NT2/D1 (cell line): ENCODE results near the gene SKAP1.

ENCODE experiments used
- DNase-seq: peaks from one replicate; pipeline ENCODE4 v3.0.0-alpha.2; 2011; ENCODE audit warnings: low read depth, low spot score
- H3K27me3 ChIP-seq: 2 replicates; pipeline ENCODE4 v1.6.0; 2011; ENCODE audit warnings: mild to moderate bottlenecking; ENCODE audit not compliant: insufficient read length, insufficient read depth
- H3K36me3 ChIP-seq: 2 replicates; pipeline ENCODE4 v1.6.1; 2011; ENCODE audit warnings: mild to moderate bottlenecking, low read length, mixed read lengths; ENCODE audit not compliant: insufficient read depth, insufficient read length
- H3K4me1 ChIP-seq: 2 replicates; pipeline ENCODE4 v1.5.1; 2011; ENCODE audit not compliant: insufficient read depth, insufficient read length
- H3K4me3 ChIP-seq: 2 replicates; pipeline ENCODE4 v1.5.1; 2011; ENCODE audit warnings: low read depth; ENCODE audit not compliant: insufficient read length
- H3K9ac ChIP-seq: 2 replicates; pipeline ENCODE4 v1.6.0; 2011; ENCODE audit warnings: low read depth; ENCODE audit not compliant: insufficient read length
- H3K9me3 ChIP-seq: 2 replicates; pipeline ENCODE4 v1.5.1; 2011; ENCODE audit warnings: mild to moderate bottlenecking, low read length; ENCODE audit not compliant: insufficient read depth
- SUZ12 ChIP-seq: IDR thresholded peaks from 2 replicates; pipeline ENCODE4 v1.6.1; 2011; ENCODE audit not compliant: insufficient read length, insufficient read depth; ENCODE audit errors: extremely low read depth
- YY1 ChIP-seq: IDR thresholded peaks from 2 replicates; pipeline ENCODE4 v1.6.1; 2011; ENCODE audit not compliant: insufficient read length, insufficient read depth
- ZNF274 ChIP-seq: IDR thresholded peaks from 2 replicates; pipeline ENCODE4 v1.6.1; 2011; ENCODE audit warnings: mild to moderate bottlenecking, low read depth, low read length

SKAP1 gene

GRCh38 chr17:48314716-48315115, 115.3 kb downstream of the SKAP1 start:
- Histone ChIP-seq H3K4me1 (no peaks in the 10 kb centered on the region), H3K4me3 (no peak overlapping the region), H3K27me3 (peaks cover 17% of the 10 kb centered on the region), H3K9me3 (no peaks in the 10 kb centered on the region), H3K9ac (no peak overlapping the region), H3K36me3 (no peaks in the 10 kb centered on the region)
- TF ChIP-seq ZNF274 (no peak), YY1 (no peak), SUZ12 (no peak)
- no peak for DNase-seq

DNA sequence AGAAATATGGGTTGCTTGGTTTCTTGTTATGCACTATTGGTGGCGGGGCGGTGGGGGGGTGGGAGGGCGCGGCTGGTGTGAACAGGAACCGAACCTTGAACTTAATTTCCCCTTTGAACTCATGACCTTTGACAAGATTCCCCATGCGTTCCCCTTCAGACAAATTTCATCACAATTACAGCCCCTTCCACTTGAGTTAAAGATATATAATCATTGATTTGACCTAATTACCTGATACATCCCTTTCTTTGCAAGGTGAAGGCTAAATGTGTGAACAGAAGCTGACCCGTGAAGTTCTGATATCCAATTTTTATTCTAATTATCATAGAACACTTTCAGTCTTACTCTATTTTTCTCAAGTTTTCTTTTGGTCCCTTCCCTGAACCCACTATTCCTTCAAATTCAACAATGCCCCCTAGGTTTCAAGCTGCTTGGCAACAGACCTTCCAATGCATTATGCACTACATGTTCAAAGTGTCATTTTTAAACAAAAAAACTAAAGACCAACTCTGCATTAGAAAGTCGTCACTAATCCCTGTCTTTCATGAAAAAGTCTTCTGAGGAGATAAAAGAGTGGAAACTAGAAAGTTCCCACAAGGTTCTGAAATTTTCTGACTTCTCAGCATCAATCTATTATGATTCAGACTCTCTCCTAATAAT, 116.8 kb downstream of the SKAP1 start:
- no peaks in the 10 kb centered on the region for H3K36me3 ChIP-seq
- H3K4me1 ChIP-seq: no peaks in the 10 kb centered on the region
- H3K9me3 ChIP-seq: no peaks in the 10 kb centered on the region
- peaks cover 23% of the 10 kb centered on the region for H3K27me3 ChIP-seq
- no peak for DNase-seq
- no peak overlapping the region for H3K9ac ChIP-seq
- TF ChIP-seq SUZ12 (no peak), YY1 (no peak), ZNF274 (no peak)
- H3K4me3 ChIP-seq: no peak overlapping the region

DNA sequence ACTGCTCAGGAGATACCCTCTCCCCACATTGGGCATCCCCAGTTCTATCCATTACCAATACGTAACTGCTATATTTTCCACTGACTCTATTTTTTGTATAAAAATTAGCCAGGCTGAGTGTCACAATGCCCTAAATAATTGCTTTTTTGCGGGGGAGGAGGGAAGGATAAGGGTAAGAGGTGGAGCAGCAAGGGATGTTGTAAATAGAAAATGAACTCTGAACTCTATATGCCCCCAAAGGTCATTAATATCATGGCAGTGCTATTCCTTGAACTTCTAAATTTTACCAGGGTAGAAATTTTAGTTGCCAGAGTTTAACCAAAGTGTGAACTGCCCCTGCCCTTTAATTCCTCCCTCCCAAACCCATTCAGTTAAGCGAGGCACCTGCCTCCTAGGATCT, 118.7 kb downstream of the SKAP1 start:
- no peak for DNase-seq

DNA sequence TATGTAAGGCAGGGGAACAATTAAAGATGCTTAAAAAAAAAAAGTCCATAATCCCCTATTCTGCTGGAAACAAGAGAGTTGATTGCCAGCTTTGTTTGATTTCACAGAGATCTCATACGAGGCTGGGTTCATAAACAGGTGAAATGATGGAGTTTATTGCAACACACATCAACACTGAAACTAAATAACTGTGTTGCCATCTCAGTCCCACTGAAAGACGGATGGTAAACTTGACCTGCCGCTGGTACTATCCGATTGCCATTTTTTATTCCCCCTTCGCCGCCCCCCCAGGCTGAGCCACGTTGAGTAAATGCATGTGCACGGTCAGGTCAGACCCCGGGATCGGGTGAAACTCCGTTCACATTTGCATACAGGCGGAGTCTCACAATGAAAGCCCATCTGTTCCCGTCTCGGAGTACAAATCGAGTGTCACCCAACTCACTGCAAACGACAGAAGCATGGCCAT, 119.2 kb downstream of the SKAP1 start:
- Histone ChIP-seq H3K27me3 (peaks cover 23% of the 10 kb centered on the region), H3K4me1 (no peaks in the 10 kb centered on the region), H3K9me3 (no peaks in the 10 kb centered on the region), H3K9ac (no peak overlapping the region), H3K36me3 (no peaks in the 10 kb centered on the region), H3K4me3 (no peak overlapping the region)
- TF ChIP-seq YY1 (no peak), ZNF274 (no peak), SUZ12 (no peak)
- DNase-seq: no peak

More for the DNA sequence above, 118.7 kb downstream of the SKAP1 start:
- Histone ChIP-seq H3K4me3 (no peak overlapping the region), H3K4me1 (no peaks in the 10 kb centered on the region), H3K9me3 (no peaks in the 10 kb centered on the region), H3K9ac (no peak overlapping the region), H3K27me3 (peaks cover 23% of the 10 kb centered on the region), H3K36me3 (no peaks in the 10 kb centered on the region)
- TF ChIP-seq SUZ12 (no peak), YY1 (no peak), ZNF274 (no peak)

- Histone ChIP-seq H3K4me3 (no peak overlapping the region), H3K9me3 (no peaks in the 10 kb centered on the region), H3K36me3 (no peaks in the 10 kb centered on the region), H3K27me3 (peaks cover 23% of the 10 kb centered on the region), H3K4me1 (no peaks in the 10 kb centered on the region), H3K9ac (no peak overlapping the region)
- no peak for TF ChIP-seq ZNF274
- no peak for TF ChIP-seq SUZ12
- TF ChIP-seq YY1: no peak
- no peak for DNase-seq
Observed at GRCh38 chr17:48308581-48308980, 121.4 kb downstream of the SKAP1 start.

DNA sequence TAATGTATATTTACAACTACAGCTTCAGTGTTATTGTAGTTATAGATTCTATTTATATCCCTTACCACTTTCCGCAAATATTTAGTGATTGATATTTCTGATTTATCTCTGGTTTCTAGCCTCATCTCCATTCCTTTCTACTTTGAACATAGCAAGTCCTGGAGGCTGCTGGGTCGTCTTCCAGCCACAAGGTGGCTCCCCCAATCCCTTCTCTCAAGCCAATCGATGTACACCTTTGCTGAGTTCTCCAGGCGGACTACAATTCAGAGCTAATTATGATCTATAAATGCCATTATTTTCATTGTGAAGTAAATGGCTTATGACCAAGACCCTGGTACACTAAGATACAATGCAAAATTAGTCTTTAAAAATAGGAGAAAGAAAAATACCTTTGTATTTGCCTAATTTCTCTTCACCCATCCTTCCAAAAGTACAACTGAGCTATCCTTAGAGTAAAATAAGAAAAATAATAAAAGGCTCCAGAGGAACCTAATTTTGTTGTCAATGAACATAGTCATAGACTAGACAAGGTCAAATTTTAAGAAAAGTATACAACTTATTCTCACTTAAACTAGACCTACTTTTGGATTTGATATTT, 122.1 kb downstream of the SKAP1 start:
- H3K4me1 ChIP-seq: no peaks in the 10 kb centered on the region
- peaks cover 23% of the 10 kb centered on the region for H3K27me3 ChIP-seq
- peak; percentile 38 for DNase-seq

DNA sequence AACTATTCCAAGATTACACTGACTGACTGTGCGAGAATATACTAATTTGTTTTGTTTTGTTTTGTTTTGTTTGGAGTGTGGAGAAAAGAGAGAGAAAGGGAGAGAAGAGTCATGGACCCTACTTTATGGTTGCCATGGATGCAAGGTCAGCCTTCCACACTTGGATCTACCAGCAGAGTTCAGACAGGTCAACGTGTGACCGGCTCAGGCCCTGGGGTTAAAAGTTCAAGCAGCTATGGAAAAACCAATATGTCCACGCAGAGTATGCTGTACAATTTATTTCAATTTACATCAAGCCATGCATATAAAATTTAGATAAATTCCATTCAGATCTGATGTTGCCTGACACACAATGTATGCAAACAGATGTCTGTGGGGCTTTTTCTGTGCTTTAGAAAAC, 122.8 kb downstream of the SKAP1 start:
- H3K4me1 ChIP-seq: no peaks in the 10 kb centered on the region
- no peak for DNase-seq
- no peaks in the 10 kb centered on the region for H3K36me3 ChIP-seq
- H3K27me3 ChIP-seq: peaks cover 23% of the 10 kb centered on the region
- H3K9me3 ChIP-seq: no peaks in the 10 kb centered on the region
- no peak overlapping the region for H3K4me3 ChIP-seq
- TF ChIP-seq YY1 (no peak), SUZ12 (no peak), ZNF274 (no peak)
- H3K9ac ChIP-seq: no peak overlapping the region

More for the DNA sequence above, 122.1 kb downstream of the SKAP1 start:
- TF ChIP-seq YY1 (no peak), ZNF274 (no peak), SUZ12 (no peak)
- H3K9ac ChIP-seq: no peak overlapping the region
- H3K36me3 ChIP-seq: no peaks in the 10 kb centered on the region
- H3K9me3 ChIP-seq: no peaks in the 10 kb centered on the region
- no peak overlapping the region for H3K4me3 ChIP-seq
